Caco-2 (cell line): ENCODE results near the gene TRIM61. TPM values are rescaled to one million over a fixed set of nuclear protein-coding genes. Genes with fewer than 3 reads are reported as not detected.

ENCODE experiments used
- BruUV-seq: library from RNA; stranded (reverse); fragments of 400-500 nt; replicated peaks from 2 replicates; lab custom pipeline; 2021; lab: Mats Ljungman, UMichigan
- CTCF ChIA-PET: fragments of 300-600 bp; sonication (Branson Sonifier 250); formaldehyde crosslinking; loops from one replicate; lab custom pipeline; 2022; ENCODE audit warnings: antibody characterized with exemption; lab: Charles Lee
- POLR2A ChIA-PET: fragments of 300-600 bp; sonication (Branson Sonifier 250); formaldehyde crosslinking; loops from one replicate; lab custom pipeline; 2022; ENCODE audit warnings: antibody characterized with exemption; lab: Charles Lee
- DNase-seq, 2 experiments: peaks; one replicate each; pipeline versions ENCODE4 v3.0.0 to v3.0.0-alpha.2; 2020 to 2022
- H3K27me3 ChIP-seq: replicated peaks from 2 replicates; pipeline ENCODE4 v1.6.0; 2011; ENCODE audit warnings: low read length; ENCODE audit not compliant: control insufficient read depth, insufficient read depth
- H3K36me3 ChIP-seq: 2 replicates; pipeline ENCODE4 v1.5.1; 2011; ENCODE audit warnings: low read length; ENCODE audit not compliant: control insufficient read depth, insufficient read depth
- H3K4me1 ChIP-seq: fragments of 250-450 bp; sonication (Bioruptor Pico); 2 replicates; pipeline ENCODE4 v1.5.1; 2020; ENCODE audit warnings: mild to moderate bottlenecking
- H3K4me3 ChIP-seq: 2 replicates; pipeline ENCODE4 v1.5.1; 2011; ENCODE audit warnings: low read depth, mild to moderate bottlenecking, control low read depth, low read length
- H3K9me3 ChIP-seq: fragments of 250-450 bp; sonication (Bioruptor Pico); 2 replicates; pipeline ENCODE4 v1.5.1; 2020; ENCODE audit warnings: mild to moderate bottlenecking, moderate library complexity
- H3K27ac Mint-ChIP-seq: one replicate; pipeline ENCODE4 v1.8.0; 2022; ENCODE audit warnings: mixed read lengths; ENCODE audit not compliant: unreplicated experiment
- H3K27me3 Mint-ChIP-seq: one replicate; pipeline ENCODE4 v1.8.0; 2022; ENCODE audit warnings: mixed read lengths; ENCODE audit not compliant: insufficient read depth, unreplicated experiment
- H3K36me3 Mint-ChIP-seq: one replicate; pipeline ENCODE4 v1.8.0; 2022; ENCODE audit warnings: mild to moderate bottlenecking, mixed read lengths; ENCODE audit not compliant: insufficient read depth, unreplicated experiment
- H3K4me1 Mint-ChIP-seq: one replicate; pipeline ENCODE4 v1.8.0; 2022; ENCODE audit warnings: low read depth, mixed read lengths; ENCODE audit not compliant: unreplicated experiment
- H3K4me3 Mint-ChIP-seq: one replicate; pipeline ENCODE4 v1.8.0; 2022; ENCODE audit warnings: mild to moderate bottlenecking, moderate library complexity, mixed read lengths; ENCODE audit not compliant: unreplicated experiment
- H3K9me3 Mint-ChIP-seq: one replicate; pipeline ENCODE4 v1.8.0; 2022; ENCODE audit warnings: mixed read lengths; ENCODE audit not compliant: unreplicated experiment
- CTCF ChIP-seq, 2 experiments: fragments of 200-600 bp in 1 of 2; IDR thresholded peaks; 1 replicate in 1 of 2; 2 replicates in 1 of 2; pipeline versions ENCODE4 v1.5.1 to v1.8.0; 2011 to 2022; ENCODE audit warnings: antibody characterized with exemption in 1 of 2, control low read depth in 1 of 2, inconsistent platforms in 1 of 2, low read depth in 1 of 2, low read length in 1 of 2, mild to moderate bottlenecking in 1 of 2, moderate library complexity in 1 of 2; ENCODE audit not compliant: insufficient read depth in 1 of 2, severe bottlenecking in 1 of 2, unreplicated experiment in 1 of 2
- intact Hi-C: fragments of 100-400 bp; cut with micrococcal nuclease; formaldehyde crosslinking; loops from one replicate; pipeline ENCODE4 v1.10.0; 2022; ENCODE audit not compliant: unreplicated experiment
- total RNA-seq: library from RNA; stranded (reverse); gene quantifications from 2 replicates; pipeline ENCODE4 v1.2.3, GENCODE V29; 2022

TRIM61 gene
- total RNA-seq, 1 experiment from 2014 or later = not detected

- no peak for DNase-seq
- POLR2A ChIA-PET = interaction anchor here (0.6 kb wide), 1 partner anchor 441 kb away, joined by 3 read pairs; no protein-coding TSS in a partner anchor
- H3K4me1 Mint-ChIP-seq = no peaks in the 10 kb centered on the region
- H3K9me3 ChIP-seq = no peaks in the 10 kb centered on the region
- H3K36me3 ChIP-seq = no peaks in the 10 kb centered on the region
- no peaks in the 10 kb centered on the region for H3K27me3 Mint-ChIP-seq
- no peaks in the 10 kb centered on the region for H3K4me1 ChIP-seq
- BruUV-seq = no TSS peak
- H3K4me3 Mint-ChIP-seq = no peak overlapping the region
- H3K4me3 ChIP-seq = no peak overlapping the region
- intact Hi-C loops = no loop called here
- H3K36me3 Mint-ChIP-seq = no peaks in the 10 kb centered on the region
- H3K27me3 ChIP-seq = no peaks in the 10 kb centered on the region
- H3K9me3 Mint-ChIP-seq = no peaks in the 10 kb centered on the region
- H3K27ac Mint-ChIP-seq = no peak overlapping the region
- CTCF ChIA-PET = no interaction called here
- TF ChIP-seq CTCF (IDR thresholded peaks at IDR 0.05; ENCODE audit: insufficient read depth in 1 of 2, low read depth in 1 of 2, low read length in 1 of 2, severe bottlenecking in 1 of 2, unreplicated experiment in 1 of 2) = no peak
Observed at GRCh38 chr4:164926301-164926700, 51.2 kb downstream of the TRIM61 start.

GRCh38 chr4:164924670-164925238 is 52.7 kb downstream of the TRIM61 start:
- intact Hi-C loops = no loop called here
- no peaks in the 10 kb centered on the region for H3K36me3 ChIP-seq
- H3K4me1 ChIP-seq = no peaks in the 10 kb centered on the region
- H3K4me1 Mint-ChIP-seq = no peaks in the 10 kb centered on the region
- no peaks in the 10 kb centered on the region for H3K36me3 Mint-ChIP-seq
- ChIA-PET CTCF (no interaction called here), POLR2A (no interaction called here)
- no peak overlapping the region for H3K27ac Mint-ChIP-seq
- H3K9me3 Mint-ChIP-seq = no peaks in the 10 kb centered on the region
- H3K27me3 Mint-ChIP-seq = no peaks in the 10 kb centered on the region
- no peak for TF ChIP-seq CTCF (IDR thresholded peaks at IDR 0.05; ENCODE audit: insufficient read depth in 1 of 2, low read depth in 1 of 2, low read length in 1 of 2, severe bottlenecking in 1 of 2, unreplicated experiment in 1 of 2)
- no peaks in the 10 kb centered on the region for H3K9me3 ChIP-seq
- no peaks in the 10 kb centered on the region for H3K27me3 ChIP-seq
- H3K4me3 Mint-ChIP-seq = no peak overlapping the region
- no peak overlapping the region for H3K4me3 ChIP-seq
- no peak for DNase-seq
- no TSS peak for BruUV-seq

GRCh38 chr4:164918956-164919355 is 58.5 kb downstream of the TRIM61 start:
- Histone ChIP-seq H3K36me3 (no peaks in the 10 kb centered on the region), H3K4me1 (no peaks in the 10 kb centered on the region), H3K27me3 (no peaks in the 10 kb centered on the region), H3K4me3 (no peak overlapping the region), H3K9me3 (no peaks in the 10 kb centered on the region)
- intact Hi-C loops = no loop called here
- no peaks in the 10 kb centered on the region for H3K36me3 Mint-ChIP-seq
- no peak overlapping the region for H3K4me3 Mint-ChIP-seq
- H3K27me3 Mint-ChIP-seq = no peaks in the 10 kb centered on the region
- H3K27ac Mint-ChIP-seq = no peak overlapping the region
- POLR2A ChIA-PET = no interaction called here
- TF ChIP-seq CTCF (IDR thresholded peaks at IDR 0.05; ENCODE audit: insufficient read depth in 1 of 2, low read depth in 1 of 2, low read length in 1 of 2, severe bottlenecking in 1 of 2, unreplicated experiment in 1 of 2) = no peak
- DNase-seq = no peak
- CTCF ChIA-PET = interaction anchor here (1.2 kb wide), 1 partner anchor 16 kb away, joined by 4 read pairs; no protein-coding TSS in a partner anchor
- H3K4me1 Mint-ChIP-seq = no peaks in the 10 kb centered on the region
- no TSS peak for BruUV-seq
- H3K9me3 Mint-ChIP-seq = no peaks in the 10 kb centered on the region

Other genes with a start within 250 kb of the TRIM61 start
- not detected in 2 replicates for gene SMIM31, start 223.5 kb downstream of the TRIM61 start, total RNA-seq
- gene APELA, start 100.5 kb downstream of the TRIM61 start, total RNA-seq = 30.6 and 34.8 TPM in 2 replicates
- not detected in 2 replicates for gene TRIM60, start 54.3 kb upstream of the TRIM61 start, total RNA-seq
- not detected in 2 replicates for gene TRIM75, start 76.2 kb upstream of the TRIM61 start, total RNA-seq
- gene TMEM192, start 135.2 kb upstream of the TRIM61 start, total RNA-seq = 18.6 and 19.4 TPM in 2 replicates
- gene KLHL2, start 229.9 kb upstream of the TRIM61 start, total RNA-seq = 14.5 and 15.9 TPM in 2 replicates